HG03159 (cell line): Measurements from ENCODE around the gene GH1.
"Not testable (repeated sequence)": the region's sequence is repeated elsewhere in the genome, so short reads cannot be mapped to it uniquely, and the experiment has no call there.

Experiments used
- ATAC-seq: cut with Tn5 transposase; IDR thresholded peaks from one replicate; pipeline ENCODE4 v1.9.1; 2021; ENCODE audit warnings: mild to moderate bottlenecking, moderate library complexity; ENCODE audit not compliant: unreplicated experiment

Gene GH1

DNA sequence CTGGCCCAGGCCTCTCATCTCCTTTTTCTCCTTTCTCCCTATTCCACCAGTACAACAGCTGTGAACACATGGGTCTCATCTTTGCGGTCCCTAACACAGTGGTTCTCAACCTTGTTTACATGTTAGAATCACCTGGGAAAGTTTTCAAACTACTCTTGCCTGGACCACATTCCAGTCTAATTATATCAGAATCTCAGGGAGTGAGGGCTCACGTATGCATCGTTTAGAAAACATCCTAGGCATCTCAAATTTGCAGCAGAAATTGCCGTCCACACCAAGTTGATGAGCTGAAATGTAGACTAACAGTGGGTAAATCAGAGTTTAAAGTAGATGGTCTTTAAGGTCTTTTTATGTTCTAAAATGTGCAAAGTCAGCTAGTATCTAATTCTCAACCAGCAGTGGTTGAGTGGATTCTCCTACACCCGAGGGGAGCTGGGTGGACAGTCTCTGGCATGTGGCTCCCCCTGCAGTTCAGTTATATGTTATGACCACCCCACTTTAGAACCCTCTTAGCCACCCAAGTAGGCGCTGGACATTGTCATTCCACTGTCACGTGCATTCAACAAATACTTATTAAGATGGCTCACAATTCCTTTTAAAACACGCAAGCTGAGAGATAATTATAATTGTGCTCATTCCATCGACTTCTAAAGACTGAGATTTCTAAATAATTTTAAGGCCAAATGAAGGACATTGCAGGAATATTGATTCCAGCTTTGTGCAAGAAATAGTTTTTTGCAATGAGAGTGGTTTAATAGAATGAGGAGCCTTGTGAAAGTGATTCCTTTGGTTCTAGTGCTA is 48.9 kb downstream of the GH1 start:
- not testable (repeated sequence) for ATAC-seq
